HL-60 (cell line): ENCODE data around the gene RBM33.

Source experiments
- DNase-seq, 2 experiments: peaks; one replicate each; pipeline ENCODE4 v3.0.0-alpha.2; 2010 to 2020; ENCODE audit warnings: low read depth in 1 of 2, low spot score in 1 of 2
- H3K27ac ChIP-seq: fragments of 250-450 bp; sonication (Bioruptor Pico); replicated peaks from 2 replicates; pipeline ENCODE4 v1.5.1; 2020; ENCODE audit warnings: mild to moderate bottlenecking, moderate library complexity
- H3K27me3 ChIP-seq: fragments of 250-450 bp; sonication (Bioruptor Pico); 2 replicates; pipeline ENCODE4 v1.5.1; 2021; ENCODE audit warnings: mild to moderate bottlenecking, moderate library complexity; ENCODE audit not compliant: insufficient read depth, poor library complexity, severe bottlenecking
- H3K4me3 ChIP-seq: replicated peaks from 2 replicates; pipeline ENCODE4 v1.5.1; 2011; ENCODE audit warnings: mild to moderate bottlenecking, control low read depth, low read length; ENCODE audit not compliant: insufficient read depth
- GABPA ChIP-seq: IDR thresholded peaks from 2 replicates; pipeline ENCODE4 v1.6.1; 2012; ENCODE audit warnings: low read depth
- POLR2AphosphoS5 ChIP-seq: IDR thresholded peaks from 2 replicates; pipeline ENCODE4 v1.6.1; 2012; ENCODE audit warnings: low read depth
- SPI1 ChIP-seq: IDR thresholded peaks from 2 replicates; pipeline ENCODE4 v1.6.1; 2012; ENCODE audit warnings: low read depth, mild to moderate bottlenecking, borderline replicate concordance
- TF ChIP-seq, protein P1 (sequence below): IDR thresholded peaks from 2 replicates; pipeline ENCODE4 v1.6.1; 2012; ENCODE audit warnings: low read depth; ENCODE audit not compliant: insufficient replicate concordance
- TF ChIP-seq, protein P2 (sequence below): IDR thresholded peaks from one replicate; pipeline ENCODE4 v1.5.1; 2011; ENCODE audit warnings: low read length, control low read depth, inconsistent platforms; ENCODE audit not compliant: insufficient read depth

The RBM33 gene

DNA sequence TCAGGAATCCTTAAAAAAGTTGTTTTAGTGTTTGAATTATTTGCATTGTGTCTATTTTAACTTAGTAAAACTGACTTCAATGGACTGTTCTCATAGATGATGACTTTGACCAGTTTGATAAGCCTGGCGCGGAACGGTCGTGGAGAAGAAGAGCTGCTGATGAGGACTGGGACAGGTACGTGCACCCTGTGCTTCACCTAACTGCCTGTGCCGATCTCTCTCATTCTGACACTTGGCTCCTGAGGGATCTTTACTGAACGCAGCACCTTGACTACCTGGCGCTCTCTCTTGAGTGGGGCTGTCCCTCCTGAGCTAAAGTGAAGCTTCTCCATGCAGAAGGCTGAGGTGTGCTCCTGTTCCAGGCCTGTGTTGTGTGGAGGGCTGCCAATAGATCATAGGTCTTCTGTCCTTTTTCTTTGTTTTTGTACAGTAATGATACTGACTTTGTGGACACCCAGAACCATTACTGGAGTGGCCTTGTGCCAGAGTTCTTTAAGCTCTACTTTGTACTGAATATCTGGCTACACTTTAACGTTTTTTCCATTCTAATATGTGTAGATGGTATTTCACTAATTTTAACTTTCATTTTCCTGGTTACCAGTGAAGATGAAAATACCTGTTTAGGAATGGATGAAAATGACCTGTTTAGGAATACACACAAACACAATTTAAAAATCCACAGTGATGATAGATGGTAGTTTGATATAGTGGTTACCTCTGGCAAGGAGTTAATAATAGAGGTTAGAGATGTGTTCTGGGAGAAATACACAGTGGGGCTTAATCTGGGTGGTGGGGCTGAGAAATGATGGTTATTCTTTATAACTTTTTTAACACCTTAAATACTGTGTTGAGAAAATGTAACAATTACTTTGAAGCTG, 20.9 kb downstream of the RBM33 start:
- Histone ChIP-seq H3K27ac (no peak overlapping the region), H3K4me3 (no peak overlapping the region)

DNA sequence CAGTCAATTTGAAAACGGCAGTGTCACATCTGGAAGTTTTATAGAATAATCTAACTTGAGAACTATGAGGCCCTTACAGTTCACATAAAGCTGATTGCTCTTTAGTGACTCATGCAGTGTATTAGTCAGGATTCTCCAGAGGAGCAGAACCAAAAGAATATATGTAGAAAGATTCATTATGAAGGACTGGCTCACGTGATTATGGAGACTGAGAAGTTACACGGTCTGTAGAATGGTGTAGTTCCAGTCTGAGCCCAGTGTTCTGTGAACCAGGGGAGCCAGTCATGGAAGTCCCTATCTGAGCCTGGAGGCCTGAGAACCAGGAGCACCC, 21.5 kb downstream of the RBM33 start:
- TF ChIP-seq, protein P1, sequence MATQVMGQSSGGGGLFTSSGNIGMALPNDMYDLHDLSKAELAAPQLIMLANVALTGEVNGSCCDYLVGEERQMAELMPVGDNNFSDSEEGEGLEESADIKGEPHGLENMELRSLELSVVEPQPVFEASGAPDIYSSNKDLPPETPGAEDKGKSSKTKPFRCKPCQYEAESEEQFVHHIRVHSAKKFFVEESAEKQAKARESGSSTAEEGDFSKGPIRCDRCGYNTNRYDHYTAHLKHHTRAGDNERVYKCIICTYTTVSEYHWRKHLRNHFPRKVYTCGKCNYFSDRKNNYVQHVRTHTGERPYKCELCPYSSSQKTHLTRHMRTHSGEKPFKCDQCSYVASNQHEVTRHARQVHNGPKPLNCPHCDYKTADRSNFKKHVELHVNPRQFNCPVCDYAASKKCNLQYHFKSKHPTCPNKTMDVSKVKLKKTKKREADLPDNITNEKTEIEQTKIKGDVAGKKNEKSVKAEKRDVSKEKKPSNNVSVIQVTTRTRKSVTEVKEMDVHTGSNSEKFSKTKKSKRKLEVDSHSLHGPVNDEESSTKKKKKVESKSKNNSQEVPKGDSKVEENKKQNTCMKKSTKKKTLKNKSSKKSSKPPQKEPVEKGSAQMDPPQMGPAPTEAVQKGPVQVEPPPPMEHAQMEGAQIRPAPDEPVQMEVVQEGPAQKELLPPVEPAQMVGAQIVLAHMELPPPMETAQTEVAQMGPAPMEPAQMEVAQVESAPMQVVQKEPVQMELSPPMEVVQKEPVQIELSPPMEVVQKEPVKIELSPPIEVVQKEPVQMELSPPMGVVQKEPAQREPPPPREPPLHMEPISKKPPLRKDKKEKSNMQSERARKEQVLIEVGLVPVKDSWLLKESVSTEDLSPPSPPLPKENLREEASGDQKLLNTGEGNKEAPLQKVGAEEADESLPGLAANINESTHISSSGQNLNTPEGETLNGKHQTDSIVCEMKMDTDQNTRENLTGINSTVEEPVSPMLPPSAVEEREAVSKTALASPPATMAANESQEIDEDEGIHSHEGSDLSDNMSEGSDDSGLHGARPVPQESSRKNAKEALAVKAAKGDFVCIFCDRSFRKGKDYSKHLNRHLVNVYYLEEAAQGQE: no peak
- TF ChIP-seq, protein P2, sequence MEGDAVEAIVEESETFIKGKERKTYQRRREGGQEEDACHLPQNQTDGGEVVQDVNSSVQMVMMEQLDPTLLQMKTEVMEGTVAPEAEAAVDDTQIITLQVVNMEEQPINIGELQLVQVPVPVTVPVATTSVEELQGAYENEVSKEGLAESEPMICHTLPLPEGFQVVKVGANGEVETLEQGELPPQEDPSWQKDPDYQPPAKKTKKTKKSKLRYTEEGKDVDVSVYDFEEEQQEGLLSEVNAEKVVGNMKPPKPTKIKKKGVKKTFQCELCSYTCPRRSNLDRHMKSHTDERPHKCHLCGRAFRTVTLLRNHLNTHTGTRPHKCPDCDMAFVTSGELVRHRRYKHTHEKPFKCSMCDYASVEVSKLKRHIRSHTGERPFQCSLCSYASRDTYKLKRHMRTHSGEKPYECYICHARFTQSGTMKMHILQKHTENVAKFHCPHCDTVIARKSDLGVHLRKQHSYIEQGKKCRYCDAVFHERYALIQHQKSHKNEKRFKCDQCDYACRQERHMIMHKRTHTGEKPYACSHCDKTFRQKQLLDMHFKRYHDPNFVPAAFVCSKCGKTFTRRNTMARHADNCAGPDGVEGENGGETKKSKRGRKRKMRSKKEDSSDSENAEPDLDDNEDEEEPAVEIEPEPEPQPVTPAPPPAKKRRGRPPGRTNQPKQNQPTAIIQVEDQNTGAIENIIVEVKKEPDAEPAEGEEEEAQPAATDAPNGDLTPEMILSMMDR: no peak
- TF ChIP-seq GABPA (no peak), POLR2AphosphoS5 (no peak), SPI1 (no peak)
- no peak for DNase-seq
- H3K27me3 ChIP-seq: no peaks in the 10 kb centered on the region
- H3K4me3 ChIP-seq: no peak overlapping the region
- H3K27ac ChIP-seq: no peak overlapping the region

More for the DNA sequence above, 20.9 kb downstream of the RBM33 start:
- no peak for TF ChIP-seq POLR2AphosphoS5
- TF ChIP-seq, protein P1: no peak
- no peak for TF ChIP-seq GABPA
- TF ChIP-seq, protein P2: no peak
- no peak for TF ChIP-seq SPI1
- DNase-seq: no peak
- no peaks in the 10 kb centered on the region for H3K27me3 ChIP-seq

DNA sequence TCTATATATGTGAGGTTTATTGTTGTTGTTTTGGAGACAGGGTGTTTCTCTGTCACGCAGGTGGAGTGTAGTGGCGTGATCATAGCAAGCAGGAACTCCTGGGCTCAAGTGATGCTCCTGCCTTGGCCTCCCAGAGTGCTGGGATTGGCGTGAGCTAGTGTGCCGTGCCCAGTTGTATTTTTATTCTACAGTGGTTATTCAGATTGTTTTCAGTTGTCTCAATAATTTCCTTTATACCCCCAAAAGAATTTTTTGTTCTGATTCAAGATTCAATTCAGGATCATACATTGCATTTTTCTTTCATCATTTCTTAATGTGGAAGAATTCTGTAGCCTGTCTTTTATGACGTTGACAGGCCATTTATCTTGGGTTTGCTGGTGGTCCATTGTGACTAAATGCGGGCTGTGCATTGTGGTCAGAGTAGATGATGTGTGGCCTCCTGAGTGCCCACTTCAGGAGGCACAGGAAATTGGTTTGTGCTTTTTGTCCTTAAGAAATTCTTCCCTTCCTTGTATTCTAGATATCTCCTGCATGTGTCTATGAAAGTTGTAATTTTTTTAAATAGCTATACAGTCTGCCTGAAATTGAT, 22.9 kb downstream of the RBM33 start:
- no peak for DNase-seq
- Histone ChIP-seq H3K27ac (no peak overlapping the region), H3K4me3 (no peak overlapping the region), H3K27me3 (no peaks in the 10 kb centered on the region)
- TF ChIP-seq SPI1 (no peak), POLR2AphosphoS5 (no peak), GABPA (no peak)
- TF ChIP-seq, protein P1: no peak
- TF ChIP-seq, protein P2: no peak
